H1 (cell line): Measurements from ENCODE around the gene B9D2.

Experiments
- EZH2 ChIP-seq: fragments of 200-600 bp; sonication (generic); IDR thresholded peaks from 2 replicates; pipeline ENCODE4 v1.7.1; 2012; ENCODE audit warnings: low read depth, mild to moderate bottlenecking, moderate library complexity, low read length, inconsistent platforms; ENCODE audit not compliant: severe bottlenecking
- GABPA ChIP-seq: IDR thresholded peaks from 2 replicates; pipeline ENCODE4 v1.6.1; 2011; ENCODE audit warnings: mild to moderate bottlenecking, low read length, moderate library complexity, borderline replicate concordance; ENCODE audit not compliant: insufficient read depth
- MAX ChIP-seq: IDR thresholded peaks from 2 replicates; pipeline ENCODE4 v1.6.1; 2012; ENCODE audit warnings: inconsistent platforms
- POLR2A ChIP-seq, 2 experiments: IDR thresholded peaks; 1 replicate in 1 of 2; 2 replicates in 1 of 2; pipeline ENCODE4 v1.6.1; 2011; ENCODE audit warnings: low read depth in 2 of 2, low read length in 2 of 2, mild to moderate bottlenecking in 2 of 2; ENCODE audit errors: control extremely low read depth in 1 of 2
- POLR2AphosphoS5 ChIP-seq: IDR thresholded peaks from 2 replicates; pipeline ENCODE4 v1.6.1; 2011; ENCODE audit warnings: low read depth, low read length
- POU5F1 ChIP-seq: IDR thresholded peaks from 2 replicates; pipeline ENCODE4 v1.6.1; 2011; ENCODE audit warnings: low read depth, mild to moderate bottlenecking, low read length, moderate library complexity
- RAD21 ChIP-seq, 2 experiments: IDR thresholded peaks in 1 of 2; conservative IDR thresholded peaks in 1 of 2; 2 replicates each; pipeline ENCODE4 v1.6.1; 2011; ENCODE audit warnings: low read depth in 2 of 2, low read length in 2 of 2, improper control_type of control experiment in 1 of 2, inconsistent platforms in 1 of 2, mild to moderate bottlenecking in 1 of 2, moderate library complexity in 1 of 2
- TAF1 ChIP-seq: IDR thresholded peaks from 2 replicates; pipeline ENCODE4 v1.6.1; 2011; ENCODE audit warnings: mild to moderate bottlenecking, low read depth, low read length
- TF ChIP-seq, protein P1 (sequence below), 3 experiments: IDR thresholded peaks; 1 replicate in 2 of 3; 2 replicates in 1 of 3; pipeline versions ENCODE4 v1.5.1 to v1.6.1; 2011; ENCODE audit warnings: low read length in 3 of 3, mild to moderate bottlenecking in 3 of 3, inconsistent platforms in 2 of 3, low read depth in 1 of 3, moderate library complexity in 1 of 3; ENCODE audit not compliant: insufficient read depth in 1 of 3; ENCODE audit errors: control extremely low read depth in 1 of 3

GRCh38 chr19:41407271-41407670 lies 43.3 kb upstream of the B9D2 start:
- no peak for TF ChIP-seq MAX
- TF ChIP-seq, protein P1, sequence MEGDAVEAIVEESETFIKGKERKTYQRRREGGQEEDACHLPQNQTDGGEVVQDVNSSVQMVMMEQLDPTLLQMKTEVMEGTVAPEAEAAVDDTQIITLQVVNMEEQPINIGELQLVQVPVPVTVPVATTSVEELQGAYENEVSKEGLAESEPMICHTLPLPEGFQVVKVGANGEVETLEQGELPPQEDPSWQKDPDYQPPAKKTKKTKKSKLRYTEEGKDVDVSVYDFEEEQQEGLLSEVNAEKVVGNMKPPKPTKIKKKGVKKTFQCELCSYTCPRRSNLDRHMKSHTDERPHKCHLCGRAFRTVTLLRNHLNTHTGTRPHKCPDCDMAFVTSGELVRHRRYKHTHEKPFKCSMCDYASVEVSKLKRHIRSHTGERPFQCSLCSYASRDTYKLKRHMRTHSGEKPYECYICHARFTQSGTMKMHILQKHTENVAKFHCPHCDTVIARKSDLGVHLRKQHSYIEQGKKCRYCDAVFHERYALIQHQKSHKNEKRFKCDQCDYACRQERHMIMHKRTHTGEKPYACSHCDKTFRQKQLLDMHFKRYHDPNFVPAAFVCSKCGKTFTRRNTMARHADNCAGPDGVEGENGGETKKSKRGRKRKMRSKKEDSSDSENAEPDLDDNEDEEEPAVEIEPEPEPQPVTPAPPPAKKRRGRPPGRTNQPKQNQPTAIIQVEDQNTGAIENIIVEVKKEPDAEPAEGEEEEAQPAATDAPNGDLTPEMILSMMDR (IDR thresholded peaks at IDR 0.05; ENCODE audit: control extremely low read depth in 1 of 3, insufficient read depth in 1 of 3, low read depth in 1 of 3, low read length in 3 of 3), result no peak
- TF ChIP-seq GABPA, result no peak
- no peak for TF ChIP-seq POLR2AphosphoS5
- TF ChIP-seq POLR2A (IDR thresholded peaks at IDR 0.05; ENCODE audit: control extremely low read depth in 1 of 2, low read depth in 2 of 2, low read length in 2 of 2), result no peak
- no peak for TF ChIP-seq TAF1
- no peak for TF ChIP-seq EZH2
- no peak for TF ChIP-seq RAD21 (IDR thresholded peaks at IDR 0.05 in 1 of 2, conservative IDR thresholded peaks at IDR 0.05 in 1 of 2; ENCODE audit: low read depth in 2 of 2, low read length in 2 of 2)
- TF ChIP-seq POU5F1, result no peak
